Hepatic stellate cell (primary cell): ENCODE data around the gene ABCG8.
"Not testable (repeated sequence)": the region's sequence is repeated elsewhere in the genome, so short reads cannot be mapped to it uniquely, and the experiment has no call there.

ENCODE experiments used
- DNase-seq: peaks from one replicate; pipeline ENCODE4 v3.0.0; 2011; ENCODE audit warnings: low spot score

ABCG8 gene

GRCh38 chr2:43874776-43875451 is 36.1 kb downstream of the ABCG8 start:
- no peak for DNase-seq

- DNase-seq: peak; percentile 79
Observed at GRCh38 chr2:43877782-43878464, 39.2 kb downstream of the ABCG8 start.

GRCh38 chr2:43879261-43879660 is 40.5 kb downstream of the ABCG8 start:
- no peak for DNase-seq

DNA sequence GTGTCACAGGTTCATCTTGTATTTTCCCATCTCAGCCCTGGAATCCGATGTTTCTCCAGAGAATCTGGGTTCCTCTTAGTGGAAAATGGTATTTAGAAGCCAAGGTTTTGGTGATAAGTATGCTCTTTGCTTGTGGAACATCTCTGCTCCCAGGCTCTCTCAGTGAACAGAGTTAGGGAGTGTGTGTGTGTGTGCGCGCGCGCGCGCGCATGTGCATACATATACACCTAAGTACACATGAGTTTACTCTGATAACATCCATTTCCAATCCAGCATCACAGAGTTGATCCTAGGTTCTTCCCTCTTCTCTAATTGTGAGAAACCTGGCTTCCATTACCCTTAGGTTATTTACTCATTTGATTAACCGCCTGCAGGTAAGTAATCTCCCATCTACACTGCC is 41.7 kb downstream of the ABCG8 start:
- DNase-seq: no peak

- DNase-seq: no peak
Observed at GRCh38 chr2:43880952-43881351, 42.2 kb downstream of the ABCG8 start.

DNA sequence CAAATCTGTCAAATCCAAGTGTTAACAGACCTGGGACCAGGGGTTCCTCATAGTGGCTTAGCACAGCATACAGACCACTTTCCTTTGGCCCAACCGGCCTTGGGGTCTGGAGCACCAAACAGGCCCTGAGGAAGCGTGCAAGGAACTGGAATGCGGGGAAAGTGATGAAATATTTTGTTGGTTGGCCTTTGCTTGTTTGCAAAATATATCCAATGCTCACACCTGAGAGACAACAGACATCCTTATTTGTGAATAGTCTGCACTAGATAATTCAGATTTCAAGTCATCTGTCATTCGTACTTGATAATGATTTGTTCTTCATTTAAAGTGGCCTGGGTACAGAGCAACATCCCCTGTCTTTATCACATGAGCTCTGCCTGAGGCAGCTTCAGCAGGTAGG is 43.5 kb downstream of the ABCG8 start:
- DNase-seq: no peak

DNA sequence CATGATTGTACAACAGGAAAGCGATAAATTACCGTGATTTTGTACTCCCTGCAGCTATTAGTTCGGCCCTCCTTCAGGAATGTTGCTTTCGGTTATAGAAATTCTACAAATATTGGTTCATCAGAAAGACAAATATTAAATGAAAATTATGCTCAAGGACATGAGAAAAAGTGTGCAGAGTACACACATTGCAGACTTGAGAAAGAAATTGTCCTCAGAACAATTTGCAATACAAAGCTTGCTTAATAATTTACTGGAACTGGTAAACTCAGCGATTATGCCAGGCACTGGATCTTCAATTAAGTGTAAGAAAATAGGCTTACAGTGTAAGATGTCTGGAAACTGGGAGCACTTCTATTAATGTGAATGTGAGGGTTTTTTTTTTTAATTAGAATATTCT is 45.9 kb downstream of the ABCG8 start:
- DNase-seq: no peak

DNA sequence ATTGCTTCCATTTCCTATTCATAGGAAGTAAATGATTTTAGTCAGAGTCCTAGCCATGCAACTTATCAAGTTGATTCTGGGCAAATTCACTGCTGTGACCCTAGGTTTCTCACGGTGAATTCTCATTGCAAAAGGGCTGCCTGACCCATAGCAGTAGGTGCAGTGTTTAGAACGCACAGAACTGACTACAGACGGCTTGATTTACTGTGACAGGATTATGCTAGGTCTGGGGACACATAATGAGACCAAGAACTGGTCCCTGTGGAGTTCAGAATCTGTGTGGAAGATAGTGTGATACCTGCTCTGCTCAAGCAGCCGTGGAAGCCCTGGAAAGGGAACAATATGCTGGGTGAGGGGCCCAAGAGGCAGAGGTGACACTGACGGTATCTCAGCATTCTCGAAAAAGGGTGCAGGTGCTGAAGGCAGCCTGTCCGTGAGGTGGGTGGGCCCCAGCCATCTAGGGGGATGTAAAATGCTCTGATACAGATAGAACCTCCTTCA is 46.4 kb downstream of the ABCG8 start:
- DNase-seq: no peak

GRCh38 chr2:43887176-43887575 is 48.4 kb downstream of the ABCG8 start:
- no peak for DNase-seq

- no peak for DNase-seq
Observed at GRCh38 chr2:43889416-43889815, 50.6 kb downstream of the ABCG8 start.

- DNase-seq: no peak
Observed at GRCh38 chr2:43890855-43891254, 52.1 kb downstream of the ABCG8 start.

DNA sequence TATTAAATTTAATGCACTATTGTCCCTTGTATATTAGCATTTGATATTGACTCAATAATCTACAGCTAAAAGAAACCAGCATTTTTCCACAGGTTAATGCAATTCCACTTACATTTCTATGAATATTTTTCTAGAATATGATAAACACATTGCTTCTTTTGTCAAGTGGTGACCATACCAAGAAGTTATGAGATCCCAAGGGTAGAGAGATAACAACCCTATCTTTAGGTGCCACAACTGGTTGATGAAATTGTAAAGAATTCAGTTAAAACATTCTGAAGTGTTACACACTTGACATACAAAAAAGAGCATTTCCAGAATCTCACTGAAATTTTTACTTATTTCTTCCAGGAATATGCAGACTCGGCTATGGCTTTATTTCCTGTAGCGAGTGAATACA is 56.0 kb downstream of the ABCG8 start:
- no peak for DNase-seq

- DNase-seq: no peak
Observed at GRCh38 chr2:43896906-43897305, 58.1 kb downstream of the ABCG8 start.

GRCh38 chr2:43897492-43897891 is 58.7 kb downstream of the ABCG8 start:
- no peak for DNase-seq

GRCh38 chr2:43898134-43898837 is 59.5 kb downstream of the ABCG8 start:
- no peak for DNase-seq

DNA sequence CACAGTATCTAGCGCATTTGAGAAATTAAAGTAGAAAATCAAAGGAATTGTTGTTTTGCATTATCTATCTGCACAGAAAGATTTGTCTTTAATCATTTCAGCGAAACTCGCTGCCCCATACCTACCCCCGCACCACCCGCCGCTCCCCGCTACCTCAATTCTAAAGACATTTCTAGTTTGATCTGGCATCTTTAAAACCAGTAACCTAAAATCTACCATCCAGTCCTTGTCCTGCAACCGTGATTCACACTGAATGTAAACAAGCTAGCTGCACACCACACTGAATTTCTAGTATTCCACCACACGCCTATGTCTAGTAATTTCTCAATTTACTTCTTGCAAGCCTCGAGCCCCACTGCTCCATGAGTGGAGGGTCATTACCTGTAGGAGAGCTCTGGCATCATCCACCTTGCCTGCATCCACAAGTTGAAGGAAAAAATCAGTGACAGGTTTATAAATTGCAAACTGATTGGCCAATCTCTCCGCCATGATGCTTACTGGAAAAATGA is 60.1 kb downstream of the ABCG8 start:
- no peak for DNase-seq

DNA sequence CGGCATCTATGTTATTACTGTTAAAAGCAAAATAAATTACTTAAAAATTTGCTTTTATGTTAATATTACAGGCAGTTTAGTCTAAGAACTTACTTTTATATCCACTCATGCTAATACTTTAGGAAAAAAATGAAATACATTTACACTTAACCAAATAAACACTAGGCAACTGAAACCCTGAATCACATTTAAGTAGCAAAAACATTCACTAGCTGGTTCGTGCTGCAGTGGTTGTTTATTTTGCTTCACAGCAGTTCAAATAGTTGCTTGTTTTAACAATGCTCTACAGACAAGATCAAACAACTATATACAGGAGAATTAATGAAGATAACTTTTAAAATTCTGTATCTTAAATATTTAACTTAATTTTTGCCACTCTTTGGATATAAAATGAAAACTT is 60.8 kb downstream of the ABCG8 start:
- DNase-seq: no peak

DNA sequence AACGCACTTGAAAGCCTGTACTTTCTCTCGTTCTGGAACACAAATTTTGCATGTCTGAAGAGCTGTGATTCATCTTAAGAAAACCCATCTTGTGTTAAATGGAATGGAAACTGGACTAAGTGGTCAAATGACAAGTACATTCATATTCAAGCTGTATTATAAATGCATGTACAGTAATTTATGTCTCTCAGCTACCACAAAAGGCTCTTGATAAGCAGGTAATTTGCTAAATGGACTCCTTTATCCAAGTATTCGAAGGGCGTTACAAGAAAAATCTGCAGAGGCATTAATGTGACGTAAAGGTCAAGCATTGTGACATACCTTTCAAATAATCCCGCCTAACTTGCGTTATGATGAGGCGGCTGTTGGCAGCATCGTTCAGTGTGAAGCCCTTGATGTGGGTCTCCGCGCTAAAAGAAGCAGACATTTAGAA is 66.6 kb downstream of the ABCG8 start:
- no peak for DNase-seq

DNA sequence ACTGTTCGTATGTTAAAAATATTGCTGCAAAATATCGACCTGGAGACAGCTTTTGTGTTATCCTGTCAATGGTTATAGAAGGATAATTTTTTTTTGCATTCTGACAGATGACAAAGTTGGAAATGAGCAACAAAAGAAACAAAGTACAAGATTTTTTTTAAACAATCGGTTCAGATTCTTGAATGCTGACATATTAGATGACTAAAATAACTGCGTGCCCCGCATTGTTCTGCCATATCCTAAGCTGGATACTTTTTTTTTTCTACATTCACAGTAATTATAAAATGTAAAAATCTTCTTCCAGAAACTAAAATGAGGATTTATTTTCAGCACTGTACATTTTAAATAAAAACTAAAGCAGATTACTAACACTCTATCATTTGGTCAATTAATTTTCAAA is 67.1 kb downstream of the ABCG8 start:
- no peak for DNase-seq

DNA sequence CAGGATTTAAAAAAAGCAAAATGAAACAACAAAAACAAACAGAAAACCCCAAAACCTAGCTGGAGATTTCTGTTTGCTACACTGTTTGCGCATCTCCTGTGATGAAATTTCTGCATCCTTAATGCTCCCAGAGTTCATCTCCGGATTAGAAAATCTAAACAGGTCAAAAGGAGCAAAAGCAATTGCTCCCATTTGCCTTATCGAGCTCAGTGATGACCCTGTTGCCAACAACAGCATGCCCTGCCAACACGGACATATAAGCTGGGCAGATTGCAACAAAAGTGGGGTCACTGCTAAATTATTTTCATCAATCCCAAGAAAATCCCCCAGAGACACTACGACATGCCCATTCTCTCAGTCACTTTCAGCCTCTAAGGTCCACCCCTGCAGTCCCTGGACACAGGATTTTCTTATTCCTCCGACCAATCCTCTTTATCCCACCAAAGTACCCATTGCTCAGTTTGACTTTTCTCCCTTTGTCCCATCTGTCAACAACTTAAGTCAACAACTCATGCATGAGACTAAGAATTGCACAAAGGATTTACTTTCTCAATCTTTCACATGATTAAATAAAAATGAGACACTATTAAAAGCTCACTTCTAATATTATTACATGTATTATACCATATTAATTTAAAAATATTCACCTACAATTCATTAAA is 67.8 kb downstream of the ABCG8 start:
- no peak for DNase-seq

GRCh38 chr2:43911136-43911790 is 72.5 kb downstream of the ABCG8 start:
- DNase-seq: not testable (repeated sequence)

GRCh38 chr2:43924463-43924862 is 85.7 kb downstream of the ABCG8 start:
- no peak for DNase-seq
